UCSD-AML1 (cell line): ENCODE data around the gene GARNL3.

Experiments used
- DNase-seq: peaks from one replicate; lab custom pipeline; 2025; ENCODE audit not compliant: unreplicated experiment; lab: John Stamatoyannopoulos, UW

GARNL3 gene

DNA sequence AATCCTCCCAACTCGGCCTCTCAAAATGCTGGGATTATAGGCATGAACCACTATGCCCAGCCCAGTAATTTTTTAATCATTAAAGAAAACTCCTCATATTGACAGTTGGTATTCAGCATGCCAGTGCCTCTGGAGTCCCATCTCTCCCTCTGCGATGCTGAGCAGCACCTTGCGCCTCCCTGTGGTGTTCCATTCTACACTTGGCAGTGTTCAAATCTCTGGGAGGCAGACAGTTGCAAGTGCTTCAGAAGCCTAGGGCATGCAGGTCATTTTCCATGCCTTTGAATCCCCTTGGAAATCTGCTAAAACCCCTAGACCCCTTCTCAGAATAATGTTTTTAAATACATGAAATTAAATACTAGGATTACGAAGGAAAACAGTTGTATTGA is 41.3 kb downstream of the GARNL3 start:
- no peak for DNase-seq

DNA sequence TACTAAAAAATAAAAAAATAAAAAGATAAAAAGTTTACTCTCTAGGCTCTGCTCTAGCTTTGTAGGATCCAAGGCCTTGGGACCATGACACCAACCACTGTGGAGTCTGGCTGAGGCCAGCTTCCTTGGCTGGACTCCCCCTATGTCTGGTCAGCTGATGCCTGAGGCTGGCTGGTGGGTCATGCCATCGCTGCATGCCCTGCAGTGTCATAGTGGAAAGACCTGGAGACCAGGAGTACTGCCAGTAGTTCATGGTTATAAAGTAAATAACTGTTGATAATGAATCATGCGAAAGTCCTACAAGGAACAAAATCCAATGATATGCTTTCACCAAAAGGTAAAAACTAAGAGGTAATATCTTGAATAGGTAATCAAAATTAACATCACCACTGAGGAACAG is 43.2 kb downstream of the GARNL3 start:
- DNase-seq = no peak

DNA sequence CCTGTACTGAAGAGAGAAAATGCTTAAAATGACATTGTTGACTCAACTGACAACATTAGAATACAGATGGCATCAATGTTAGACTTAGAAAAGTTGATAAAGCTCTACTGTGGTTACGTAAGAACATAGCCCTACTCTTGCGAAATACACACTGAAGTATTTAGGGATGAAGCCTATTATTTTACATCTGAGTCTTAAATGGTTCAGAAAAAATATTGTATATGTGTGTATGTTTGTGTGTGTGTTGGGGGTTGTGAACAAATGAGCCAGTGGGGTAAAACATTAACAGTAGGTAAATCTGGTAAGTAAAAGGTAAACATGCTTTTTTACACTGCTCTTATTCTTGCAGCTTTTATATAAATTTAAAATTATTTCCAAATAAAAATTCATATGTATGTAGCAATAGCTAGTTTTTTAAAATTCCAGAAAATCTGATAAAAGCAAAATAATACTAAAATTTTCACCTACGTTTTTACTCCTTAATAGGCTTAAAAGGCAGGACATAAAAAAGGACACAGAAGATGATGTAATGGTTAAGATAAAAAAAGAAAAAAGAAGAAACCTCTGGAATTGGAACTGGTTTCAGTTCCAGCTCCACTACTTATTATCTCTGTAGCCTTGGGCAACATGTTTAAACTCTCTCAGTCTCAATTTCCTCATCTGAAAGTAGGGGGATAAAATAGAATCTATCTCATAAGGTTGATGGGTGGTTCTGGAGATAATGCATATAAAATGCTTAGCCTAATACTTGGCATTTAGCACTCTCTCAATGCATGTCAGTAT is 44.3 kb downstream of the GARNL3 start:
- no peak for DNase-seq

DNA sequence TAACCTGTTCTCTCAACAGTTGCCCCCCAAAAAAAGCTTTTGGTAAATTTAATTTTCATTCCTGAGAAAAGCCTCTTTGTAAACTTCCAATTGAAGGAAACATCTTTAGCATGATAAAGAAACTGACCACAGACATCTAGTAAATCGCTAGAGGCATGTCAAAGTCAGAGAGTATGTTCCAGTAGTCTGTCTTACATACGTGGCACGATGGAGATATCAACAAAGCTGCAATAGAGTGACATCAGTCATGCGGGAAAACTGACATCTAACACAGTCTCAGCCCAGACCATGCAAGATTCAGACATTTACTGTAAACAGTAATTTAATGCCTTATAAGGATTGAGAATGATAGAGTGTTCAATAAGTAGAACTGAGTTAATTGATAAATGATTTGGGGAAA is 45.1 kb downstream of the GARNL3 start:
- DNase-seq = no peak

DNA sequence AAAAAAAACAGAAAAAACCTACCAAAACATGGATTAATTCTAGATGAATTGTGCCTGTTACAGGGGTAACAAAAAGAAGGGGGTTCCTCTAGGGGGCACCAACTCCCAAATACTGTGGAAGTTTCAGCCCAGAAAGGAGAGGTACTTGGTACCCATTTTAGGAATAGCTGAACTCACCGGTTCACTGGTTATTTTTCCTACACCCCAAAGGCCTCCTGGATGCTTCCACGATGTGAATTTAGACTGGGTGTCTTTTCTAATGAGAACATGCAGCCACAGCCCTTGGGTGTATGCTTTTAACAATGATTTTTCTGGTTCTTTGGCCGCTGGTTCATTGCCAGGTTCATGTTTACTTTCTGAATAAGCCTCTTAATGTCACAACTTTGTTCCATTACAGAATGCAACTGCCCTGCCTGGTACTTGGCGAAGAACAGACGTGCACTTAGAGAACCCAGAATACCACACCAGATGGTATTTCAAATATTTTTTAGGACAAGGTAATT is 46.7 kb downstream of the GARNL3 start:
- DNase-seq = no peak

DNA sequence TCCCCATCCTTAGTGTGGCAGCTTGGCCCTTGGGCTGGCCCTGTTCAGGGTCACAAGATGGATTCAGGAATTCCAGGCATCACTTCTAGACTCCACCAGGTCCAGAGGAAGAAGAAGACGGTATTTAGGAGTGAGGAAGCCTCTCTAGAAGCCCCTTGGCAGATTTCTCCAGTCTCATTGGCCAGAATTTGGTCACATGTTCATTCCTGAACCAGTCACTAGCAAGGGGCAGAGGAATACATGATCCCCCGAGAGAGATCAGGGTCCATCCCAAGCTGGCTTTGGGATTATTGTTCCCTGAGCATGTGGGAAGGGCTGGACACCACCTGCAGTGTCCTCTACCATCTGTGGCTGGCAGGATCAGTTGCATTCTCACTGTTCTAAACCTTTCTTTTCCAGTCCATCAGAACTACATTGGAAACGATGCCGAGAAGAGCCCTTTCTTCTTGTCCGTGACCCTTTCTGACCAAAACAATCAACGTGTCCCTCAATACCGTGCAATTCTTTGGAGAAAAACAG is 48.5 kb downstream of the GARNL3 start:
- no peak for DNase-seq

DNA sequence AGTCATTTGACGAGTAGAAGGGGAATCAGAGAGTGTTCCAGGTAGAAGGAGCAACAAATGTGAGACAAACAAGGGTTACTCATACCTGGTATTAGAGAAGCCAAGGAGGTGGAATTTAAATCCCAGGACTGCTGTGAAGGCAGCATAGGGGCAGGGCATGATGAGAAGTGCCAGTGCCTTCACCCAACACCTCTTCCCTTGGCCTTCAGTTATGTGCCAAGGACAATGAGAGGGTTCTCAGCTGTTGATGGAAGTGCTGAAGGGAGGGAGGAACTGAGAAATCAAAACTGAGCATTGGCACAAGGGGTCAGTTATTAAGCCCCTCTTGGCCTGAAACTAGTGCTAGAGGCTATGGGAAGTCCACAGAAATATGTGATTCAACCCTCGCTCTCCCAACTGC is 50.3 kb downstream of the GARNL3 start:
- DNase-seq = no peak

DNA sequence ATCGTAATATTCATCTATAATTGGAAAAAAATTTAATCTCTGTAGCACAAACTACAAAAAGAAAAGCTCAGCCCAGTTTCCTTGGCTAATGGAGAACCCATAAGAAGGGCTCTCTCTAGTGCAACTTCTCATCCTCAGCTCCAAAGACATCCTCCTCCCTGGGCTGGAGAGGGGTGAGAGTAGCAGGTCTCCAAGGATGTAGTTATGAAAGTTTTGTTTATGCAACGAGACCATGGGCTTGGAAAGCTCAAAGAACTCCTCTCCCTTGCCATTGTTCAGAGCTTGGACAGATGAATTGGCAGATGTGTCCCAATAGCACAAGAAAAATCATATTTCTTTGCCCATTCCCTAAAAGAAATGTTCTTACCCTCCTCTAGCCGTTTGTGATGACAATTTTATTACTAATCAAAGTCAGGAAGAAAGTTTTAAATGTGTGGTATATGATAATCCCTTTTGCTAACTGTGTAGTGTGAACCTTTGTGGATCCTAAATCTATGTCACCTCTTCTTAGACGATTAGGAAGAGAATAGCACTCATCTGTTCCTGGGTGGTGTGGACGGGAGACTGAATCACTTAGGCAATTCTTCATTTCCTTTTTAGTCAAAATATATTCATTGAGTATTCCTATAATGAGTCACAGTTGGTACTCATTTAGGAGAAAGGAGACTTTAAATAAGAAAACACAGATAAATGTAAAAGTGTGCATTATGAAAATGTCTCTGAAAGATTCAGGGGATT is 52.2 kb downstream of the GARNL3 start:
- no peak for DNase-seq

DNA sequence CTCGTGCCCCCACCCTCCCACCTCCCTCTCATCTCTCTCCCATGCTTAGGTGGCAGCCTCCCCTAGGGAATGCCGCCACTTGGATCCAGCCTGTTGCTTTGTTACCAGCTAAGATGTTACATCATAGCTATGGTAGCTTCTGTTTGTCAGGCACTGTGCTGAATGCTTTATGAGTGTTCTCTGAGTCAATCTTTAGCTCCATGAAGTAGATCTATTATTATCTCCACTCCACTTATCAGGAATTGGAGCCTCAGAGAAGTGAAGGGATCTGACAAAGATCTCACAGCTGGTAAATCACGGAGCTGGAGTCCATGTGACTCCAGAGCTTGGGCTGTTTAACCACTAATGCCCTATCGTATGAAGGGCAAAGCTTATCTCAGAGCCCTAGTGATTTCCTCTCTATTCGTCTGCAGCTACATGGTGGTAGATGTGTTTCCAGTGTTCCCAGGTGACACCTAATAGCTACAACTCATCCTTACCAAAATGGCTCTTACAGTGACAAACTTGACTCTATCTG is 54.1 kb downstream of the GARNL3 start:
- DNase-seq = no peak

DNA sequence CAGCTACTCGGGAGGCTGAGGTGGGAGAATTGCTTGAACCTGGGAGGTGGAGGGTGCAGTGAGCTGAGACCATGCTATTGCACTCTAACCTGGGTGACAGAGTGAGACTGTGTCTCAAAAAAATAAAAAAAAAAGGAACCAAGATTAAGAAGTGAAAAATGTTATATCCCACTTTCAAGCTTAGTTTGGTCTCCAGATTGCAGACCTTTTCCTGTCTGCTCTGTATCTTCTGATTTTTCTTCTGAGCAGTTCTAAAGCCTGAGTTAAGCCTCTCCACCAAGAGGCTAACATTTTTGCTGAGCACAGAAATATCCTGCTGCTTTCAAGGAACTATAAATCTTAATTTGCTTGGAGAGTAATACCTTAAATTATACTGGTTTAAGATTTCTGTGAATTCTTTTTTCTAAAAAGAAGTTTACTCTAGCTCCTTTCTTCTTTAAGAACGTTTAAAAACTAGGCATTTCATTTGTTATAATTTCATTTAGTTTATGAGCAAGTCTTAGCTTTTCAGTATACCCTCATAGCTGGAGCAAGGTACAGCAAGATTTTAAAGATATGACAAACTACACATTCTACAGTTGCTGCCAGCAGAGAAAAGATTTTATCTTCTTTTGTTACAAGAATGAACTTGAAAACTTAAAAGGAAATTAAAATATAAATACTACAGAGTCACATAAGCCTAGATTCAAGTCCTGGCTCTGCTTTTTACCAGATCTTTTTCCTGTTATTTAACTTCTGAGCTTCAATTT is 55.0 kb downstream of the GARNL3 start:
- DNase-seq = no peak

DNA sequence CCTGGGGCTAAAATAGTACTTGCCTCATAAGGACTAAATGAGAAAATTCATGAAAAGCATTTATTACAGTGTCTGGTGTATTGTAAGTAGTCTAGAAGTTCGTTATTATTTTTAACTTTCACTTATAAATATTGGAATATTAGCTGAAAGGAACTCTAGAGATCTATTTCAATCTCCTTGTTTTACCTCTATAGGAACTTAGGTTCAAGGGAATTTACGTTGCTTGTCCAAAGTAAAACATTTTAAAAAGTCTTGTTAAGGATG is 55.5 kb downstream of the GARNL3 start:
- no peak for DNase-seq

DNA sequence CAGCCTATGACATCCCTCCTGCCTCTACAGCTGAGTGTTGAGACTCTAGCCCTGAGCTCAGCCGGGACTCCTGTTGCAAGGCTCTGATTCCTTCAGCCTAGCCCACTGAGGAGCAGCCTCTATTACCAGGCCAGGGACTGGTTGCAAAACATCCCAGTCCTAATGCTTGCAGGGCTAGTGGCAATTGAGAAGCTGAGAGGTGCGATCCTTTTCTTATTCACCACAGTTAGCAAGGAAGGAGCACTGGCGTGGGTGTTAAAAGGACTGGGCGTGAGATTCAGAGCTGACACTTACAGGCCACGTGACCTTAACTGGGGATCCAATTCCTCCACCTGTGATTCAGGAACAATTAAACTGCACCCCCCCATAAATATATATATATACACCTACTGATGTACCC is 58.8 kb downstream of the GARNL3 start:
- DNase-seq = no peak

DNA sequence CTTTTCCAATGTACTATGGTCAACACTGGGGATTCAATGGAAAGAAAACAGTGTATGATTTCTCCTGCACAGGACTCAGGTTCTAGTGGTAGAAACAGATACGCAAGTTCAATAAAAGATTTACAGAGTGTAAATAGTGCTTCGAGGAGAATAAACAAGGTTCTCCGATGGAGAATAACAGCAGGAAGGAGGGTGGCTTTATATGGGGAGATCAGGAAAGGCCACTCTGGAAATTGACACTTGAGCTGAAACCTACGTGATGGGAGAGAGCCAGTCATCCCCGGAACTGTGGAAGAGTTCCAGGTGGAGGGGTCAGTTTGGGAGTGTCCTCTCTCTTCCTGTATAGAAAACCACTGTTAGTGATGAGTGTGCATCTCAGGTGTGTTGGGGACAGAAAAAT is 65.9 kb downstream of the GARNL3 start:
- DNase-seq = no peak

DNA sequence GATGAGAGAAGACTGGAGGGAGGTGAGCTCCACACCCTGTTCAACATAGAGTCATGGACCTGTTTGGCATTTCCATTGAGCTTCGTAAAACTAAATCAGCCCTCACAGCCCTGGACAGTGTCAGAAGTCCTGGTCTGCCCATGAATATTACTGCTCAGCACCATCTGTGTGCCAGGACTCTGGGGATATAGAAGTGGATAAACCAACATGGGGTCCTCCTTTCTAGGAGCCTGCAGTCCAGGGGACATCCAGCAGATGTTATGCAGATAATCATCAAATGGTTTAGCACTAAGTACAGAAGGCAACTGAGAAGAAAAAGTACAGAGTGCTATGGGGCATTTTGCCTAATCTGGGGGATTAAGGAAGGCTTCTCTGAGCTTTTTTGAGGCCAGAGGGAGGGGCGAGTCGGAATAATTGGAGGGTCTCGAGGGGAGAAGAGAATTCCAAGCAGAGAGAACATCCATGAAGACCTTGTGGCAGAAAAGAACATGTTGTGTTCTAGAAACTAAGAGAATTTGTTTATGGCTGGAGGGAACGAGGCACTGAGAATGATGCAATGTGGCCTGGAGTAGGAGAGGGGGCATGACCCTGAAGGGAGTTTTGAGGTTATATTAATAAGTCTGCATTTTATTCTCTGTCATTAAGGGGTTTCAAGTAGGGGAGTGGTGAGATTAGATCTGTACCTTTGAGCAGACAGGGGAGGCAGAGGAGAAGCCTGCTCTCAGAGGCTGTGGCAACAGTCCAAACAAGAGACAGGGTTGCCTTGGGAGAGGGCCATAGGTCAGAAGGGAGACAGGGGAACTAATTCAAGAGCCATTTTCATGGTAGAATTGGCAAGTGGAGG is 68.9 kb downstream of the GARNL3 start:
- no peak for DNase-seq

DNA sequence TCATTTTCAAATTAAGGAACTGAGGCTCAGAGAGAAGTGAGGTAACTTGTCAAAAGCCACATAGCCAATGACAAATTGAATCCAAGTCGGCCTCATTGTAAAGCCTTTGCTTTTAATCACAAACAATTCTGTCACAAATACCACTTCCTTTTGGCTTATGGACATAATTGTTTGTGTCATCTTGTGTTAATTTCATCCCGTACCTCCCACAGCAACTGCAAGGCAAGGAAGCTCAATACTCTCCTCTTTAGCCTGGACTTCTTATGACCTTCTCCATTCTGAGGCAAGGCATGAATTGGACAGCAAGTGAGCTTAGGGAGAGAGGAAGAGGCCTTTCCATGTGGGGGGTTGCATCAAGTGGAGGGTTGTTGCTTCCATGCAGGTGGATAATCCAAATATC is 70.2 kb downstream of the GARNL3 start:
- no peak for DNase-seq

DNA sequence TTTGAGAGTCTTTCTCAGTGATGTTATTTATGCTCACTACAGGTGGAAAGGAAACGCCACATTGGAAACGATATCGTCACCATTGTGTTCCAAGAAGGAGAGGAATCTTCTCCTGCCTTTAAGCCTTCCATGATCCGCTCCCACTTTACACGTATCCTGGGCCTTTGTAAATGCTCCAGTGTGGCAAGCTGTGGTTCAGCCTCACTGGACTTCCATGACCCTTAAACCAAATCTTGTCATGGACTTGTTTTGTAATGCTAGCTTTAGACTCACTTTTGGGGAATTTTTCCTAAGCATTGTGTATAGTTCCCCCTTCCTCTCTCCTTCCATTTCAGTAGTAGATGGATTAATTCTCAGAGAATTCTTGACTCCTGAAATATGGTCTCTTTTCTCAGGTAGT is 71.5 kb downstream of the GARNL3 start:
- DNase-seq = no peak

DNA sequence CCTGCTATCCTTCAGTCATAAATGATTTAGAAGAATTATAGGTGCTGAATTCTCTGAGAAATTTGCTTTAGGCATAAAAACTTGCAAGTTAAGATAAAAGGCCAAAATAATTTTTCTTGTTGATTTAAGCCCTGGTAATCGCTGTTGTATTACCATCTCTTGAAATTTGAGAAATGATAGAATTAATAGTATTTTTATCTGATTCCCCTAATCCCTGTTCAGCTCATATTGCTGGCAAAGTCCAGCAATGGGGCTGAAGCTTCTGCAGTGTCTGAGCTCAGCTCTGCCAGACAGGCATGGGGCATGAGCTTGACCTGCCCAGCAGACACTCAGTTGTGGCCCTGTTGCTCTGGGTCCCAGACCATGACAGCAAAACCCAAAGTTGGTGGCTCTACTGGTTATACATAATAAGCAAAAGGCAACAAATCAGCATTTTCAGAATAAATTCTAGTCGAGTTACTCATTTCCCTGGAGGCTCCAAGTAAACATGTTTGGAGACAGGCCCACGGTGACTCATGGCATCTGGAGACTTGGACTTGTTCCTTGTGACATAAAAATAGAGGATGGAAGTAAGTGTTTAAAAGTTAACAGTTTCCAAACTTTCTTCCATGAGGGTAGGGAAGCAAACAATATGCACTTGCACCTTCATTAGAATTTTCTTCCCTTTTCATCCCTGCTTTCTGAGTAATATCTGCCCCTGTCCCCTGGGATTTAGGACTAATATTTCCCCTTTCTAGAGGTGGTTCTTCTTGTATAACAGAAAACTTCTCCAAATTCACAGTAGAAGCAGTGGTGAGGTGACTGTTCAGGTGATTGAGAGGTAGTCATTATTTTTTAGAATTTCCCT is 72.2 kb downstream of the GARNL3 start:
- no peak for DNase-seq

DNA sequence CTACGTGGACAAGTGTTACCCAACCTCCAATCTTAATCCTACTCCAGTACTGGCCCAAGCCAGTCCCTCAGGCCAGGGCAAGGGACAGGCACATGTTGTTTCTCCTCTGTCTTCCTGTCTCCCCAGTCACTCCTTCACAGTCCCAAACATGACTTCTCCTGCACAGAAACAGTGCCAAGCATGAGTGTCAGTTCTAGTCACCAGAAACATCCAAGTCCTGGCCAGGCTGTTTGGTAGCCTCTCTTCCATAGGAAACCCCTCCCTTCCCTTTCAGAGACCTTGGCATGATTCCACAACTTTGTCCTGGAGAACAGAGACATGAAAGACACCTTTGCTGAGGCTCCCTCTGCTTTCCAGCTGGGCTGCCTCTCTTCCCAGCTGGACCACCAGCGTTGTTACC is 76.1 kb downstream of the GARNL3 start:
- no peak for DNase-seq

DNA sequence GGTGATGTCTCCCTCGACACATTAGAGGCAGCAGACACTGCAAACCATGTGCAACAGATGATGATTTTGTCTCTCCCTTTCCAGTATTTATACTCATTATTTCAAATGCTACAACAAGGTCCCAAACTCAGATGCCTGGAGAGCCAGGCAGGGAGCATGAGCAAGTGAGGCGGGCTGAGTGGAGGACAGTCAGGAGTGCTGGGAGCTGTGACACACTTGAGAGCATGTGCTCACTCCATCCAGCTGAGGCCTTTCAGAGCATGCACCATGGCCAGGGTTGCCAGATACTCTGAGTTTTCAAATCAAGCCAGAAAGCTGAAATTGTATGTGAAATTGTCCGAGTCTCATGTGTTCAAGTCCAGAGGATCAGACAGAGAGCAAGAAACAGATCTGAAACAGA is 76.6 kb downstream of the GARNL3 start:
- no peak for DNase-seq
